GM23338 (cell line): ENCODE results near the gene ALG14. TPM values are rescaled to one million over a fixed set of nuclear protein-coding genes. Genes with fewer than 3 reads are reported as not detected.

Source experiments
- ATAC-seq: fragments of 200-7000 bp; cut with Tn5 transposase; 3 replicates; pipeline ENCODE4 v1.9.1; 2020
- DNase-seq: peaks from one replicate; pipeline ENCODE4 v3.0.0-alpha.2; 2015; ENCODE audit warnings: low spot score
- H2AFZ ChIP-seq: fragments of 200-600 bp; sonication (generic); 2 replicates; pipeline ENCODE4 v1.8.0; 2016; ENCODE audit warnings: antibody characterized with exemption, mild to moderate bottlenecking, moderate library complexity
- H3F3A ChIP-seq: fragments of 200-600 bp; sonication (generic); replicated peaks from 2 replicates; pipeline ENCODE4 v1.8.0; 2017; ENCODE audit warnings: antibody characterized with exemption, mixed run types, low read depth
- H3K27ac ChIP-seq: fragments of 200-600 bp; sonication (generic); 2 replicates; pipeline ENCODE4 v1.6.1; 2016; ENCODE audit warnings: low read depth
- H3K27me3 ChIP-seq: fragments of 200-600 bp; sonication (generic); 2 replicates; pipeline ENCODE4 v1.8.0; 2016; ENCODE audit warnings: mild to moderate bottlenecking, mixed run types, moderate library complexity; ENCODE audit not compliant: insufficient read depth
- H3K36me3 ChIP-seq: fragments of 200-600 bp; sonication (generic); 2 replicates; pipeline ENCODE4 v1.8.0; 2016; ENCODE audit warnings: mild to moderate bottlenecking; ENCODE audit not compliant: insufficient read depth
- H3K4me1 ChIP-seq: fragments of 200-600 bp; sonication (generic); 2 replicates; pipeline ENCODE4 v1.8.0; 2016; ENCODE audit warnings: mild to moderate bottlenecking, moderate library complexity; ENCODE audit not compliant: insufficient read depth
- H3K4me2 ChIP-seq: fragments of 200-600 bp; sonication (generic); 2 replicates; pipeline ENCODE4 v1.7.1; 2017; ENCODE audit warnings: mixed run types
- H3K4me3 ChIP-seq: fragments of 200-600 bp; sonication (generic); 2 replicates; pipeline ENCODE4 v1.6.1; 2016; ENCODE audit warnings: mixed run types
- H3K79me2 ChIP-seq: fragments of 200-600 bp; sonication (generic); replicated peaks from 2 replicates; pipeline ENCODE4 v1.8.0; 2017; ENCODE audit warnings: mild to moderate bottlenecking; ENCODE audit not compliant: insufficient read depth
- H3K9me2 ChIP-seq: fragments of 200-600 bp; sonication (generic); 2 replicates; pipeline ENCODE4 v1.8.0; 2017; ENCODE audit not compliant: insufficient read depth
- H4K20me1 ChIP-seq: fragments of 200-600 bp; sonication (generic); replicated peaks from 2 replicates; pipeline ENCODE4 v1.8.0; 2017; ENCODE audit warnings: mild to moderate bottlenecking; ENCODE audit not compliant: insufficient read depth
- H3K27ac Mint-ChIP-seq: 2 replicates; pipeline ENCODE4 v1.8.0; 2020; ENCODE audit warnings: inconsistent platforms, mild to moderate bottlenecking, moderate library complexity, mixed read lengths
- H3K27me3 Mint-ChIP-seq: 3 replicates; pipeline ENCODE4 v1.8.0; 2022; ENCODE audit warnings: low read depth, mild to moderate bottlenecking, moderate library complexity, mixed read lengths, inconsistent platforms; ENCODE audit not compliant: insufficient read depth, poor library complexity
- H3K36me3 Mint-ChIP-seq: 3 replicates; pipeline ENCODE4 v1.8.0; 2021; ENCODE audit warnings: low read depth, mild to moderate bottlenecking, inconsistent platforms, moderate library complexity, mixed read lengths
- H3K4me1 Mint-ChIP-seq: 3 replicates; pipeline ENCODE4 v1.8.0; 2020; ENCODE audit warnings: mild to moderate bottlenecking, inconsistent platforms, mixed read lengths
- H3K4me3 Mint-ChIP-seq: 3 replicates; pipeline ENCODE4 v1.8.0; 2021; ENCODE audit warnings: moderate library complexity, mild to moderate bottlenecking, inconsistent platforms, mixed read lengths
- H3K9me3 Mint-ChIP-seq: 3 replicates; pipeline ENCODE4 v1.8.0; 2020; ENCODE audit warnings: moderate library complexity, mild to moderate bottlenecking, inconsistent platforms, mixed read lengths
- CREB1 ChIP-seq: fragments of 250-450 bp; sonication (Bioruptor Pico); IDR thresholded peaks from 2 replicates; pipeline ENCODE4 v1.5.0; 2020; ENCODE audit warnings: low read depth, mild to moderate bottlenecking, moderate library complexity
- CTCF ChIP-seq, 2 experiments: fragments of 200-600 bp in 1 of 2; sonication (generic) in 1 of 2; conservative IDR thresholded peaks; 2 replicates each; pipeline versions ENCODE4 v1.5.1 to v1.6.1; 2016 to 2017; ENCODE audit warnings: antibody characterized with exemption in 2 of 2, low read depth in 2 of 2, mild to moderate bottlenecking in 2 of 2, moderate library complexity in 1 of 2
- ETS1 ChIP-seq: IDR thresholded peaks from 2 replicates; pipeline ENCODE4 v1.6.1; 2016; ENCODE audit warnings: antibody characterized with exemption
- EZH2 ChIP-seq: fragments of 200-600 bp; sonication (generic); IDR thresholded peaks from one replicate; pipeline ENCODE4 v1.8.0; 2017; ENCODE audit warnings: antibody characterized with exemption, mild to moderate bottlenecking, low read depth; ENCODE audit not compliant: unreplicated experiment
- EZH2phosphoT487 ChIP-seq: fragments of 200-600 bp; sonication (generic); IDR thresholded peaks from one replicate; pipeline ENCODE4 v1.8.1; 2018; ENCODE audit warnings: antibody characterized with exemption; ENCODE audit not compliant: unreplicated experiment
- JUNB ChIP-seq: IDR thresholded peaks from one replicate; pipeline ENCODE4 v1.6.1; 2016; ENCODE audit warnings: antibody characterized with exemption; ENCODE audit not compliant: unreplicated experiment
- NANOG ChIP-seq: IDR thresholded peaks from 2 replicates; pipeline ENCODE4 v1.6.1; 2016; ENCODE audit warnings: antibody characterized with exemption, borderline replicate concordance
- POLR2AphosphoS5 ChIP-seq: IDR thresholded peaks from 2 replicates; pipeline ENCODE4 v1.6.1; 2016; ENCODE audit warnings: antibody characterized with exemption, low read depth
- REST ChIP-seq: IDR thresholded peaks from one replicate; pipeline ENCODE4 v1.6.1; 2018; ENCODE audit warnings: antibody characterized with exemption; ENCODE audit not compliant: unreplicated experiment
- STAT1 ChIP-seq: IDR thresholded peaks from one replicate; pipeline ENCODE4 v1.6.1; 2016; ENCODE audit warnings: antibody characterized with exemption; ENCODE audit not compliant: unreplicated experiment
- ZNF114 ChIP-seq: fragments of 250-450 bp; sonication (Bioruptor Pico); IDR thresholded peaks from 2 replicates; pipeline ENCODE4 v1.5.0; 2020; ENCODE audit warnings: mild to moderate bottlenecking, moderate library complexity
- ZNF331 ChIP-seq: fragments of 250-450 bp; sonication (Bioruptor Pico); IDR thresholded peaks from 2 replicates; pipeline ENCODE4 v1.5.0; 2020; ENCODE audit warnings: low read depth, mild to moderate bottlenecking, moderate library complexity
- ZNF462 ChIP-seq: fragments of 250-450 bp; sonication (Bioruptor Pico); IDR thresholded peaks from 2 replicates; pipeline ENCODE4 v1.5.0; 2020; ENCODE audit warnings: mild to moderate bottlenecking, moderate library complexity
- polyA plus RNA-seq: library from polyadenylated mRNA; unstranded; fragments of >200 nt; fragmentation: Nextera tagmentation; extraction: Ambion mirVana; gene quantifications from 2 replicates; pipeline ENCODE4 v1.2.1, GENCODE V29; 2016
- total RNA-seq: library from RNA; depleted of rRNA; stranded (reverse); fragments of >200 nt; shearing (Covaris generic); gene quantifications from 2 replicates; pipeline ENCODE4 v1.2.3, GENCODE V29; 2014

ALG14 gene
- total and polyA plus RNA-seq, 2 experiments from 2014 or later = 0.42 to 2.8 TPM

- H3K4me1 ChIP-seq = peaks cover 31% of the 10 kb centered on the region
- no peak overlapping the region for H3K27ac ChIP-seq
Measured at GRCh38 chr1:94935034-94935433, 137.7 kb downstream of the ALG14 start.

More at GRCh38 chr1:94935034-94935433, 137.7 kb downstream of the ALG14 start:
- Histone ChIP-seq H3K36me3 (no peaks in the 10 kb centered on the region), H4K20me1 (no peaks in the 10 kb centered on the region), H3K4me3 (no peak overlapping the region), H3K79me2 (peaks cover 8% of the 10 kb centered on the region), H3K4me2 (no peak overlapping the region), H3K9me2 (peaks cover 6% of the 10 kb centered on the region; the same call in 1 of the 2 replicates), H3F3A (no peaks in the 10 kb centered on the region), H2AFZ (no peak overlapping the region), H3K27me3 (no peaks in the 10 kb centered on the region)
- H3K9me3 Mint-ChIP-seq = no peaks in the 10 kb centered on the region; the same call in 2 of the 3 replicates
- no peak overlapping the region for H3K4me3 Mint-ChIP-seq
- no peak for DNase-seq
- peaks cover 33% of the 10 kb centered on the region for H3K4me1 Mint-ChIP-seq
- peaks cover 11% of the 10 kb centered on the region; the same call in 2 of the 3 replicates for H3K36me3 Mint-ChIP-seq
- H3K27me3 Mint-ChIP-seq = peaks cover 4% of the 10 kb centered on the region
- no peak overlapping the region for H3K27ac Mint-ChIP-seq
- ATAC-seq = no peak
- no peak for TF ChIP-seq ZNF462 (CRISPR knock-in tag)
- no peak for TF ChIP-seq ZNF114 (CRISPR knock-in tag)
- no peak for TF ChIP-seq ZNF331
- TF ChIP-seq CTCF (conservative IDR thresholded peaks at IDR 0.05; ENCODE audit: low read depth in 2 of 2) = no peak
- TF ChIP-seq JUNB = no peak
- no peak for TF ChIP-seq REST
- TF ChIP-seq EZH2phosphoT487 = no peak
- no peak for TF ChIP-seq NANOG
- no peak for TF ChIP-seq POLR2AphosphoS5
- no peak for TF ChIP-seq ETS1
- TF ChIP-seq CREB1 (CRISPR knock-in tag) = no peak
- TF ChIP-seq STAT1 = no peak
- no peak for TF ChIP-seq EZH2
